Gastrocnemius medialis (tissue), 4 donors: Measurements from ENCODE around the gene CWC27.

Source experiments
- CTCF ChIP-seq, 5 experiments: fragments of 450-650 bp in 3 of 5; fragments of 200-600 bp in 2 of 5; sonication (generic) in 2 of 5; IDR thresholded peaks in 4 of 5; conservative IDR thresholded peaks in 1 of 5; 1 replicate in 4 of 5; 2 replicates in 1 of 5; pipeline ENCODE4 v1.5.1; 2016 to 2019; ENCODE audit warnings: antibody characterized with exemption in 5 of 5, mild to moderate bottlenecking in 3 of 5, moderate library complexity in 3 of 5
- POLR2A ChIP-seq, 2 donors: fragments of 450-650 bp; IDR thresholded peaks; one replicate each; pipeline ENCODE4 v1.6.1; 2017; ENCODE audit warnings: antibody characterized with exemption in 2 of 2, mild to moderate bottlenecking in 2 of 2, moderate library complexity in 2 of 2

- TF ChIP-seq POLR2A (IDR thresholded peaks at IDR 0.05): no peak
- no peak for TF ChIP-seq CTCF (IDR thresholded peaks at IDR 0.05 in 4 of 5, conservative IDR thresholded peaks at IDR 0.05 in 1 of 5)
These were observed 131.9 kb downstream of the CWC27 start for GRCh38 chr5:64900618-64901017.
